GM15510 (cell line): ENCODE measurements around the gene SMARCA4.

Experiments
- POLR2A ChIP-seq: IDR thresholded peaks from 3 replicates; pipeline ENCODE4 v1.6.1; 2011; ENCODE audit warnings: borderline replicate concordance; ENCODE audit not compliant: insufficient read length; ENCODE audit errors: extremely low read depth

The SMARCA4 gene

DNA sequence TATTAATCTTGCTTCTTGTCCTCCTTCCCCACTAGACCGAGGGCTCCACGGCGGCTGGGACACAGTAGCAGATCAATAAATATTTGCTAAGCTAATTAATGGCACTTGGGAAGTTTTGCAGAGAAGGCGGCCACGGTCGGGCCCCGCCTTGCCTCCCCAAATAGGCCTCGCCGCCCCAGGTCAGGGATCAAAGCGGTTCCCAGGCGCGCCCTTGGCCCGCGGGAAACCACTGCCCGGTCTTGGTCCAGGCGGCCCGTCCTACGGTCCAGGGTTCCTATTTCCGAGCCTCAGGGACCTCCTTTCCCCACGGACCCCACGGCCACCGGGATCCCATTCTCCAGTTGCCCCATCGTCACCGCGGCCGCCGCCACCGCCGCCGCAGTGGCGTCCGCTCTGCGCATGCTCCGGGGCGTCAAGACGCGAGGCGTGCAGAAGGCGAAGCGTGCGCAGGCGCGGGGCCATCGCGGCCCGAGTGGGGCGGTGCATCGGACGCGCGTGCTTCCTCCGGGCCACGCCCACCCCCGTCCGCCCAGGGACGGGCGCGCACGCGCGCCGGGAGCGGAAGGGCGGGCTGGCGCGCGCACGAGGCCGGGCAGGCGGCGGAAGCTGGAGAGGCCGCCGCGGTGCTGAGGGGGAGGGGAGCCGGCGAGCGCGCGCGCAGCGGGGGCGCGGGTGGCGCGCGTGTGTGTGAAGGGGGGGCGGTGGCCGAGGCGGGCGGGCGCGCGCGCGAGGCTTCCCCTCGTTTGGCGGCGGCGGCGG is at the start of gene SMARCA4:
Gene SMARCA4 (plus strand): TSS at position 717 of the 759 bp plus-strand sequence. CDS start 23,122 bp downstream, outside the sequence.
- peak; percentile 95 for TF ChIP-seq POLR2A

DNA sequence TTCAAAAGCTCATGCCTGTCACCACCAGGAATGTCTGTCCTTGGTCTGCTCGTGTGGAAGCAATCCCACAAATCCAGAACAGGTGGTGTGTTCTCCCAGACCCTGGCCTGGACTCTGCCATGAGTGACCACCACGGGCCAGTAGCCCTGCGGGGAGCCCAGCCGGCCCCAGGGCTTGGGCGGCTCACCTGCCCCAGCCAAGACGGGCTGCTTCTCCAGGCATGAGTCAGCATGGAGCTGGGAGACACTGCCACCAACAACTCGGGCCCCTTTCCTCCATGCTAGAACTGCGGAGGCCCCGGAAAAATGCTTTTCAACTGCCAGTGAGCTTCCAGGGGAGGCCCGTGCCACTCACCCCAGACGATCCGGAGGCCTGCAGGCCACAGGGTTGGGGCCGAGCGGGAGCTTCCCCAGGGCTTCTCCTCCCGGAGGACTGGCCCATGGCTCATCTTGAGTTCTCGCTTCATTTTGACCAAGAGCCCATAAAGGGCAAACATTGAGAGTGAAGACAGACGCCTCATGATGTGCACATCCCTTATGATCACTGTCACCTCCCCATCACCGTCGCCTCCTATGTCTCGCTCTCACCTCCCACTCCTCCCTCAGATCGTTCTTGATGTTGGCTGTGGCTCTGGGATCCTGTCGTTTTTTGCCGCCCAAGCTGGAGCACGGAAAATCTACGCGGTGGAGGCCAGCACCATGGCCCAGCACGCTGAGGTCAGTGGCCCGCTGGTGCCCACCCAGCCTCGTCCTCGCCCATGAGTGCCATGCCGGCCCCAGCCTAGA is 49.1 kb upstream of the SMARCA4 start:
- TF ChIP-seq POLR2A: no peak

DNA sequence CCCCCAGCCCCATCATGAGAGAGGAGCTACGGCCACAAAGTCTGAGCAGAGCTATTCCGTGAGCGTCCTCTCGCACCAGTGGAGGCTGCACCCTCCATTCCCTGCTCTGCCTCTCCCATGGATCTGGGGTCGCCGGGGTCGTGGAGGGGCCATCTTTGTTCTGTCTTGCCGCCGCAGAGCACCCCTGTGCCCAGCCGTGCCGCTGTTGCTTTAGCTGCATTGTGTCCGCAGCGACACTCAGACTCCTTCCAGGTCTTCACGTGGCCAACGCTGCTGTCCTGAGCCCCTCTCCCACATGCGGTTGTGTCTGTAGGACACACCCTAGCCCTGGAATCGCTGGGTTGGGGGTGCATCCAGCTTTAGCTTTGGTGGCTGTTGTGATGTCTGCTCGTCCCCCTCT is 48.2 kb upstream of the SMARCA4 start:
- no peak for TF ChIP-seq POLR2A

DNA sequence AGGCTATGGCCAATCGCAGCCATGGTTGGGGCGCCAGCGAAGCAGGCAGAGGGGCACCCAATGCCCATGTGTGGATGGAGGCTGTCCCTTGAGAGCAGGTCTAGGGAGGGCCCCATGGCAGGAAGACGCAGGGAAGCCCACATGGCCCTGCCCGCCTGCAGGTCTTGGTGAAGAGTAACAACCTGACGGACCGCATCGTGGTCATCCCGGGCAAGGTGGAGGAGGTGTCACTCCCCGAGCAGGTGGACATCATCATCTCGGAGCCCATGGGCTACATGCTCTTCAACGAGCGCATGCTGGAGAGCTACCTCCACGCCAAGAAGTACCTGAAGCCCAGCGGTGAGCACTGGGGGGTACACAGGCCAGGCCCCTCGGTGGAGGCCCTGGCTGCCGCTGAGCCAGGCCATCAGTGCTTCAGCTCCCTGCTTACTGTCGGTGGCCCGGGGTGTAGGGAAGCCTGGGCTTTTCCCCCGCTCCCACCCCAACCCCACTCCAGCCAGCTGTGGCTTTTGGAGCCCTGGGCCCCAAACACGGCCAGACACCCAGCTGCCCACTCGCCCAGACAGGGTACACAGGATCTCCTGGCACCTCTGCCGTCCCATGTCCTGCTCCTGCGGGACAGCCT is 47.0 kb upstream of the SMARCA4 start:
- no peak for TF ChIP-seq POLR2A

DNA sequence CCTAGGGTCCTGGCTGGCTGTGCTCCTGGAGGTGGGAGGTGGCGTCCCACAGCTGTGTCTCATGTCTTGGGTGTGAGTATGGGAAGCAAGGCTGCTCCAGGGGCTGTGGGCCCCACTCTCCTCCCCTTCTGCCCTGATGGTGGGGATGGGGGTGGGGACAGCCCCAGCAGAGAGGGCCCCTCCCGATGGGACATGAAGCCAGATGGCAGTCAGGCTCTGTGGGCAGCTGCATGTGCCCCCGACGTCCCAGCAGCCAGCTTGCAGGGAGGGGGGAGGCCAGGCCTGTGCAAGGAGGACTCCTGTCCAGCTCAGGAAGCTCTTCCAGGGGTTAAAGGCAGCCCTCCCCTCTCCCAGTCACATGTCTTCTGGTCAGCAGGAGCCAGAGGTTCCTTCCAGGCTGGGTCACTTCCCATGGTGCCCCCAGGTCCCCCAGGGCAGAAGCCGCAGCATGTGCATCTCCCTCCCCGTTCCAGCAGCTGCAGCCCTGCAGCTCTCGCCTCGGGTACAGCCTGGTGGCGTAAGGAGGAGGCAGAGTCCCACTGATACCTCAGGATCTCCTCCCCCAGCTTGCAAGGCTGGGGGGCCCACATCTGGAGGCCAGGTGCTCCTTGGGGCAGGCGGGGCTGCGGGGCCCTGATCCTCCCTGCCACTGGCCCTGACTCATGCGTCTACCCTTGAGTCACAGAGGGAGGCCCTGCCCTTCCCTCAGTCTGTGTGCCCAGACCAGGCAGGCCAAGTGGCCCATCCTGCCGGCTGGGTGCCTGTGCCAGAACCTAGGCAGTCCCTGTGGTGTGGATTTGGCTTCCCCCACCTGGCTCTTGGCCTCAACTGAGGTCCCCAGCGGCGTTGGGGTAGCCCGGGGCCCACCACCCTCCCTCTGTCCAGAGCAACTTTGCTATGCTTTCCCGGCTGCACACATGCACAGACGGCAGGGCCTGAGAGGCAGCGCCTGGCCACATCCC is 45.4 kb upstream of the SMARCA4 start:
- TF ChIP-seq POLR2A: no peak

DNA sequence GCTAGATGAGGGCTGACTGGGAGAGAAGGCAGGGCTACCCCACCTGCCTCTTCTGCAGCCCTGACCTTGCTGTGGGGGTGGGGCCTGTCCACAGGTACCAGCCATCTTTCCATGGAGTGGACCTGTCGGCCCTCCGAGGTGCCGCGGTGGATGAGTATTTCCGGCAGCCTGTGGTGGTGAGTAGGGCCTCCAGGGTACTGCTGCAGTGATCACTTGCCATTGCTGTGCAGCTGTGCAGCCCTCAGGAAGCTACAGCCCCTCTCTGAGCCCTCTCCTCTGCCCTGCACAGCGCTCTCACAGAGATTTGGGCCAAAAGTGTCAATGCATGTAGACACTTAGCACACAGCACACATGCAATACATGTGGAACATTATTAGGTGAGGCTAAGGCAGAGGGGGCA is 44.2 kb upstream of the SMARCA4 start:
- TF ChIP-seq POLR2A: no peak

DNA sequence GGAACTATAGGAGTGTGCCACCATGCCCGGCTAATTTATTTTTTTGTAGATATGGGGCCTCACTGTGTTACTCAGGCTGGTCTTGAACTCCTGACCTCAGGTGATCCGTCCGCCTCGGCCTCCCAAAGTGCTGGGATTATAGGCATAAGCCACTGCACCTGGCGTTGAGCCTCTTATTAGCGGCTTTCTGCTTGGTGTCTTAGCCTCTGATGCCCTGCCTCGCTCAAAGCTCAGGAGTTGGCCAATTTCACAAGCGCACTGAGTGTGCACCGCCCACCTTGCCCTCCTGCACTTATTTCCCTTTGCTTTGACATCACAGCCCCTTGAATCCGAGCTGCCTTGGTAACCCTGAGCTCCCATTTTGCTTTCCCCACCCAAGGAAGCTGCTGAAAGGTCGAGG is 42.5 kb upstream of the SMARCA4 start:
- TF ChIP-seq POLR2A: no peak

DNA sequence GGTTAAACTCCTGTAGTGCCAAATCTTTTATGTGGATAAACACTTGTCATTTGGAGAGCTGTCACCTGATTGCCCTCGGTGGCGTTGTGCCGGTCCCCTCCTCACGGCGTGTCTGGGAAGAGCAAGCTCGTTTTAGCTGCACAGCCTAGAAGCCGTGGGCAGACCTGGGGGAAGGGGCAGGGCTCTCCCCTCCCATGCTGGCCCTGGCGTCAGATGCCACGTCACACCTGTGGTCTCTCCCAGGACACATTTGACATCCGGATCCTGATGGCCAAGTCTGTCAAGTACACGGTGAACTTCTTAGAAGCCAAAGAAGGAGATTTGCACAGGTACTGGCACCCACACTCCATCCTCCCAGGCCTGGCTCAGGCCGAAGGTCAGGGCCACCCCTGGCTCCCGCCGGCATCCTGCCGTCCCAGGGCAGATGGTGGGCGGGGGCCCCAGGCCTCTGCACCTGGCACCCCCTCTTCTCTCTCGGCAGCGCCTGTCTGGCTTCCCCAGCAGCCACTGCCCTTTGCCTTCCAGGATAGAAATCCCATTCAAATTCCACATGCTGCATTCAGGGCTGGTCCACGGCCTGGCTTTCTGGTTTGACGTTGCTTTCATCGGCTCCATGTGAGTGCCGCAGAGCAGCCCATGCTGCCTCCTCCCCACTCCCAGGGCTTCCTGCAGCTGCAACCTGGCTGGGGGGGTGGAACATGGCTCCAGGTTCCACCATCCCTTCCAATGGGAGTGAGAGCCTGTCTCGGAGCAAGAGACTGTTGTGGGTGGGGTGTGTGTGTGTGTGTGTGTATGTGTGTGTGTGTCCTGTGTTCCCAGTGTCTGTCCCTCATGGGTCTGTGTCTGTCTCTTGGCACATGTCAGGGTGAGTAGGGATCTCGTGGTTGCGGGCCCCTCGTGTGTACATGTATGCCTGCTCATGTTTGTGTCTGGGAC is 41.2 kb upstream of the SMARCA4 start:
- TF ChIP-seq POLR2A: no peak

DNA sequence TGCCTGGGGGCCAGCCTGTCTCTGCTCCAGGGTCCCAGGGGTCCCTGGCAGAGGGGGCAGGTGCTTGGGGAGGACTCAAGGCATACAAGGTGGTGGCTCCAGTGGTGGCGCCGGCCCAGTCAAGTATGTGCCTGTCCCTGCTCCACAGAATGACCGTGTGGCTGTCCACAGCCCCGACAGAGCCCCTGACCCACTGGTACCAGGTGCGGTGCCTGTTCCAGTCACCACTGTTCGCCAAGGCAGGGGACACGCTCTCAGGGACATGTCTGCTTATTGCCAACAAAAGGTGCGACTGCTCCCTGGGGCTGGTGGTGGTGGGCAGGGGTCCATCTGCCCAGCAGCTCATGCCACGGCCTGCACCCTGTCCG is 40.6 kb upstream of the SMARCA4 start:
- no peak for TF ChIP-seq POLR2A

DNA sequence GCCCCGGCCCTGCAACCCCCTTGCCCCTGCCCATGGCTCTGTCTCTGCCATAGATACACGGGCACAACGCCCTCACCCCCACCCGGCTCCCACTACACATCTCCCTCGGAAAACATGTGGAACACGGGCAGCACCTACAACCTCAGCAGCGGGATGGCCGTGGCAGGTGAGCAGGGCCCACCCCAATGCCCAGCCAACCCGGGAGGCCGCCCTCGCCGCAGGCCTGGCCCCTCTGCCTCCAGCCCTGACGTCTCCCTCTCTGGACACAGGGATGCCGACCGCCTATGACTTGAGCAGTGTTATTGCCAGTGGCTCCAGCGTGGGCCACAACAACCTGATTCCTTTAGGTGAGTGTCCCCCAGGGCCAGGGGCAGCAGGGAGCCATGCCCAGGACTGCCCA is 40.0 kb upstream of the SMARCA4 start:
- no peak for TF ChIP-seq POLR2A

DNA sequence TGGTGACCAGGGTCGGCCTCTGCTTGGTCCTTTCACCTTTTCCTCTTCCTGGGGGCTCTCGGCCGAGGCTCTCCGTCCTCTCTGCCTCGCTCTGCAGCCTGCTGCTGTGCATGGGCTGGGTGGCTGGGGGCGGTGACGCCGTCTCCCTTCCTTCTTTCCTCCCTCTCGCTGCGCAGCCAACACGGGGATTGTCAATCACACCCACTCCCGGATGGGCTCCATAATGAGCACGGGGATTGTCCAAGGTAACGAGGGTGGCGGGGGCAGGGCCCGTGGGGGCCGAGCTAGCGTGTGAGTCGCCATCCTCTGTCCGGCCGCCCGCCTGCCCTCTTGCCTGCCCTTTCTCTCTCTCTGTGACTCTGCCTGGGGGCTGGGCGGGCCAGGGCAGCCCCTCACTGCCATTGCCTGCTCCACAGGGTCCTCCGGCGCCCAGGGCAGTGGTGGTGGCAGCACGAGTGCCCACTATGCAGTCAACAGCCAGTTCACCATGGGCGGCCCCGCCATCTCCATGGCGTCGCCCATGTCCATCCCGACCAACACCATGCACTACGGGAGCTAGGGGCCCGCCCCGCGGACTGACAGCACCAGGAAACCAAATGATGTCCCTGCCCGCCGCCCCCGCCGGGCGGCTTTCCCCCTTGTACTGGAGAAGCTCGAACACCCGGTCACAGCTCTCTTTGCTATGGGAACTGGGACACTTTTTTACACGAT is 39.5 kb upstream of the SMARCA4 start:
- TF ChIP-seq POLR2A: no peak

DNA sequence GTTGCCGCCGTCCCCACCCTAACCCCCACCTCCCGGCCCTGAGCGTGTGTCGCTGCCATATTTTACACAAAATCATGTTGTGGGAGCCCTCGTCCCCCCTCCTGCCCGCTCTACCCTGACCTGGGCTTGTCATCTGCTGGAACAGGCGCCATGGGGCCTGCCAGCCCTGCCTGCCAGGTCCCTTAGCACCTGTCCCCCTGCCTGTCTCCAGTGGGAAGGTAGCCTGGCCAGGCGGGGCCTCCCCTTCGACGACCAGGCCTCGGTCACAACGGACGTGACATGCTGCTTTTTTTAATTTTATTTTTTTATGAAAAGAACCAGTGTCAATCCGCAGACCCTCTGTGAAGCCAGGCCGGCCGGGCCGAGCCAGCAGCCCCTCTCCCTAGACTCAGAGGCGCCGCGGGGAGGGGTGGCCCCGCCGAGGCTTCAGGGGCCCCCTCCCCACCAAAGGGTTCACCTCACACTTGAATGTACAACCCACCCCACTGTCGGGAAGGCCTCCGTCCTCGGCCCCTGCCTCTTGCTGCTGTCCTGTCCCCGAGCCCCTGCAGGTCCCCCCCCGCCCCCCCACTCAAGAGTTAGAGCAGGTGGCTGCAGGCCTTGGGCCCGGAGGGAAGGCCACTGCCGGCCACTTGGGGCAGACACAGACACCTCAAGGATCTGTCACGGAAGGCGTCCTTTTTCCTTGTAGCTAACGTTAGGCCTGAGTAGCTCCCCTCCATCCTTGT is 38.8 kb upstream of the SMARCA4 start:
- no peak for TF ChIP-seq POLR2A
